ENCODE data around the gene GARRE1.
"Not testable (repeated sequence)": the region's sequence is repeated elsewhere in the genome, so short reads cannot be mapped to it uniquely, and the experiment has no call there.

Gene GARRE1, protein sequence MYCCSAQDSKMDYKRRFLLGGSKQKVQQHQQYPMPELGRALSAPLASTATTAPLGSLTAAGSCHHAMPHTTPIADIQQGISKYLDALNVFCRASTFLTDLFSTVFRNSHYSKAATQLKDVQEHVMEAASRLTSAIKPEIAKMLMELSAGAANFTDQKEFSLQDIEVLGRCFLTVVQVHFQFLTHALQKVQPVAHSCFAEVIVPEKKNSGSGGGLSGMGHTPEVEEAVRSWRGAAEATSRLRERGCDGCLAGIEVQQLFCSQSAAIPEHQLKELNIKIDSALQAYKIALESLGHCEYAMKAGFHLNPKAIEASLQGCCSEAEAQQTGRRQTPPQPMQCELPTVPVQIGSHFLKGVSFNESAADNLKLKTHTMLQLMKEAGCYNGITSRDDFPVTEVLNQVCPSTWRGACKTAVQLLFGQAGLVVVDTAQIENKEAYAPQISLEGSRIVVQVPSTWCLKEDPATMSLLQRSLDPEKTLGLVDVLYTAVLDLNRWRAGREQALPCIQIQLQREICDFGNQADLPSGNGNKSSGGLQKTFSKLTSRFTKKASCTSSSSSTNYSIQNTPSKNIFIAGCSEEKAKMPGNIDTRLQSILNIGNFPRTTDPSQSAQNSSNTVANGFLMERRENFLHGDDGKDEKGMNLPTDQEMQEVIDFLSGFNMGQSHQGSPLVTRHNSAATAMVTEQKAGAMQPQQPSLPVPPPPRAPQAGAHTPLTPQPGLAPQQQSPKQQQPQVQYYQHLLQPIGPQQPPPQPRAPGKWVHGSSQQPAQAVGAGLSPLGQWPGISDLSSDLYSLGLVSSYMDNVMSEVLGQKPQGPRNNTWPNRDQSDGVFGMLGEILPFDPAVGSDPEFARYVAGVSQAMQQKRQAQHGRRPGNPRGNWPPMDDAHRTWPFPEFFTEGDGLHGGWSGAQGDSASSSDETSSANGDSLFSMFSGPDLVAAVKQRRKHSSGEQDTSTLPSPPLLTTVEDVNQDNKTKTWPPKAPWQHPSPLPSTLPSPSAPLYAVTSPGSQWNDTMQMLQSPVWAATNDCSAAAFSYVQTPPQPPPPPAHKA (N-terminal part only)

DNA sequence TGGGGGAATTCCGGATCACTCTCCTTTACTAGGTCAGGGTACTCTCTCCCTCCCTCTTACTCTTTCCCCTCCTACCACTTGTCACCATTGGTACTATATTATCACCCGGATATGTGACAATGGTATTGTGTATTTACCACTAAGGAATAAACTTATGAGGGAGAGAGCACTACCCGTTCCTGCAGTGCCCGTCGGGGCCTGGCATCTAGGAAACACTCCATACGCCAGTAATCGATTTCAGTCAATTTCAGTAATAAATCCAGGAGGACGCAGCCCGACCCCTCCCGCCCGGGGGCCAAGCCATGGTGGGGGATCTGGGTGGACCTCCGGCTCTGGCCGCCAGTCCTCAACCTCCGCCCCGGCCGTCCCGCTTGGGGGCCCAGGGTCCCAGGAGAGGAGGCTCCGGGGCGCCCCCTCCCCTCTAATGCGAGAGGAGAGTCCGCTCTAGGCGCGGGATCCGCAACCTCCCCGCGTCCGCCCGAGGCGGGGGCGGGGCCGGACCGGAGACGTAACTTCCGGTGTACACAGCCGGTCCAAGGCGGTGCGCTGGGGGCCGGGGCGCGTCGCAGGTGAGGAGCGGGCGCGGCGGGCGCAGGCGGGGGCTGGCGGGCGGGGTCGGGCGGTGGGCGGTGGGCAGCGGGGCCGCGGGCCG lies at the start of gene GARRE1:
Gene GARRE1 (plus strand): TSS at position 509 of the 652 bp plus-strand sequence. CDS start 45,920 bp downstream, outside the sequence.
- DNase-seq, result peak in 54 of 56 donors; percentile 24 to 90 (median 69)

DNA sequence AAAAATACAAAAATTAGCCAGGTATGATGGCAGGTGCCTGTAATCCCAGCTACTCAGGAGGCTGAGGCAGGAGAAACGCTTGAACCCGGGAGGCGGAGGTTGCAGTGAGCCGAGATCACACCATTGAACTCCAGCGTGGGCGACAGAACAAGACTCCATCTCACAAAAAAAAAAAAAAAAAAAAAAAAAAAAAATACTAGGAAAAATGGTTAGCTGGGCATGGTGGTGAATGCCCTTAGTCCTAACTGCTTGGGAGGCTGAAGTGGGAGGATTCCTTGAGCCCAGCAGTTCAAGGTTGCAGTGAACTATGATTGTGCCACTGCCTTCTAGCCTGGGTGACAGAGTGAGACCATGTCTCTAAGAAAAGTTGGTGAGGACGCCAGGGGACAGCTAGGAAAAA lies 49.0 kb upstream of the GARRE1 start:
- DNase-seq, result not testable (repeated sequence)

DNA sequence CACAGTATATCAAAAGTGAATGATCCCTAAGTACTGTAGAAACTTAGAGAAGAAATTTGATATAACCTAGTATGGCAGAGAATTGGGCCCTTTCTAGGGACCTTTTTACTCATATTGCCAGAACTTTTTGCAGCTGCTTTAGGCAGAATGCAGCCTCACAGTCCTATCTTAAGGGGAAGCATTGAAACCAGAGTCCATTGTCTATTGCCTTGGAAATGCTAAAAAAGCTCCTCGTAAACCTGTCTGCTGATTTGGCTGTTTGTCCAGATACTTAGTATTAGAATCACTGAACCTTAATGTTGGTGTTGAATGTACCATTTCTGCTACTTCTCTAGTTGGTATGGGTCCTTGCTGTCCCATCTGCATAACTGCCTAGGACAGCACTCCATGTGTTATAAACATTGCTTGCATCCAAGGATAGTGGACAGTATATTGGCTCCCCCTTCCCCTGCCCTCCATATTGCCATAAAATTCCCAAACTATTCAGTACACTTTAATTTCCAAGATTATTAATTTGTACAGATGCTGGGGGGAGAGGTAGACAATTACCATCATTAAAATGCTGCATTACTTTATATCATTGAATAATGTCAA lies 46.0 kb upstream of the GARRE1 start:
- no peak for DNase-seq

DNA sequence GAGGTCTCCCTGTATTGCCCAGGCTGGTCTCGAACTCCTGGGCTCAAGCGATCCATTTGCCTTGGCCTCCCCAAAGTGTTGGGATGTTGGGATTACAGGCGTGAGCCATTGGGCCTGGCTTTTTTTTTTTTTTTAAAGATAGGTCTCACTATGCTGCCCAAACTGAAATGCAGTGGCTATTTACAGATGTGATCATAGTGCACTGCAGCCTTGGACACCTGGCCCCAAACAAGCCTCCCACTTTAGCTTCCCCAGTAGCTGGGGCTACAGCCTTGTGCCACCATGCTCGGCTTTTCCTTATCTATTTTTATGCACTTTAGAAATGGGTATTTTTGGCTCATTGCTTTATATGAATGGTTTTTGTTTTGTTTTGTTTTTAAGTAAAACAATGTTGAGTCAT lies 44.6 kb upstream of the GARRE1 start:
- no peak for DNase-seq

DNA sequence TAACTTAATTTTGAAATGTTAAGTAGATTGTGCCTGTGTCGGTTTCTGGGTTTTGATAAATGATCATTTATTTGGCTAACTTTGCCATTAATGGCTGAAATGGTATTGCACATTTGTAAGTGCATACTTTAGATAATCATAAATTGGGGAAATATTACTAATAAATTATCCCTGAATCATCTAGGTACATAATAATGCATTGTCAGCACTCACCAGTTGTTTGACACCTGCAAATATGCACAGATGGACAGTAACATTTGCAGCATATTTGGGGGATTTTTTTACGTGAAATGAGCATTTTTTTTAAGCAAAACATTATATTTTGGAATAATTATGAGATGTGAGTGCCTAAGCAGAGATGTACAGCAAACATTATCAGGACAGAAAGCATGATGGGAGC lies 41.1 kb upstream of the GARRE1 start:
- no peak for DNase-seq

DNA sequence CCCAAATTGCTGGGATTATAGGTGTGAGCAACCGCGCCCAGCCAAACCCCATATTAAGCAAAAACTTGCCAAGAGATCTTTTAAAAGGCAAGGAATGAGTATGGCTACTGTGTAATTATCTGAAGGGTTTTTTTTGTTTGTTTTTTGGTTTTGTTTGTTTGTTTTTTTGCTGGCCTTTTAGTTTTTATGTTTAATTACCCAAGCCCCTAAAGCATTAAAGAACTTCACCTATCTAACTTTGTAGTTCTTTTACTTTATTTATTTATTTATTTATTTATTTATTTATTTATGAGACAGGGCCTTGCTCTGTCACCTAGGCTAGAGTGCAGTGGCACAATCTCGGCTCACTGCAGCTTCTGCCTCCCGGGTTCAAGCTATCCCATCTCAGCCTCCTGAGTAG lies 40.3 kb upstream of the GARRE1 start:
- no peak for DNase-seq

DNA sequence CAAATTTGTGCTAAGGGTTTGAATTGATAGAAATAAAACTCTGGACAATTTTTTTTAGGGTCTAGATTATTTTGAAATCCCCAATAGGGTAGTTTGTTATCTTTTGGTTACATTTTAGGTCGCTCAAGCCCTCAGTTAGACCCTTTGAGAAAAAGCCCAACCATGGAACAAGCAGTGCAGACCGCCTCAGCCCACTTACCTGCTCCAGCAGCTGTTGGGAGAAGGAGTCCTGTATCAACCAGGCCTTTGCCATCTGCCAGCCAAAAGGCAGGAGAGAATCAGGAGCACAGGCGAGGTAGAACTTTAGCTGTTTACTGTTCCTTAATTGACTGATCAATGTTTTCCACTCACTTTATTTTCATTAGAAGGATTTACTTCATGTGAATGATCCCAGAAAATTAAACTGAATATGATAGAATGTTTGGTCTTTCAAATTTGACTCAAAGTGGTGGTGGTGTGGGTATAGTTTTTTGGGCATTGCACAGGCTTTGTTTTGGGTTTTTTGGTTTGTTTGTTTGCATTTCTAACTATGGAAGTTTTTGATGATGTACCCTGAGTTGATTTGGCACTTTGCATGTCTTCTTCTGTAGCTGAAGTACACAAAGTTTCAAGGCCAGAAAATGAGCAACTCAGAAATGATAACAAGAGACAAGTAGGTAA lies 39.2 kb upstream of the GARRE1 start:
- no peak for DNase-seq

DNA sequence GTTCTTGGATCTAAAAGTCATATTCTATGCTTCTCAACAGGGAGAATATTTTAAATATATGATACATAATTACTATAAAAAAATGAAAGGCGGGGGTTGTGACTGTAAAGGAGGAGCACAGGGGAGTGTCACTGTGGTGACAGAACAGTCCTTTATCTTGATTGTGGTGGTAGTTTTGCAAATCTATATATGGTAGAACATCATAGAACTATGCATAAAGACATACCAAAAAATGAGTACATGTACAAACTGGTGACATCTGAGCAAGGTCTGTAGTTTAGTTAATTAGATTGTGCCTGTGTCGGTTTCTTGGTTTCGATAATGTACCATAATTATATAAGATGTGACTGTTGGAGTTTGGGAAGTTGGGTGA lies 38.7 kb upstream of the GARRE1 start:
- DNase-seq, result no peak

DNA sequence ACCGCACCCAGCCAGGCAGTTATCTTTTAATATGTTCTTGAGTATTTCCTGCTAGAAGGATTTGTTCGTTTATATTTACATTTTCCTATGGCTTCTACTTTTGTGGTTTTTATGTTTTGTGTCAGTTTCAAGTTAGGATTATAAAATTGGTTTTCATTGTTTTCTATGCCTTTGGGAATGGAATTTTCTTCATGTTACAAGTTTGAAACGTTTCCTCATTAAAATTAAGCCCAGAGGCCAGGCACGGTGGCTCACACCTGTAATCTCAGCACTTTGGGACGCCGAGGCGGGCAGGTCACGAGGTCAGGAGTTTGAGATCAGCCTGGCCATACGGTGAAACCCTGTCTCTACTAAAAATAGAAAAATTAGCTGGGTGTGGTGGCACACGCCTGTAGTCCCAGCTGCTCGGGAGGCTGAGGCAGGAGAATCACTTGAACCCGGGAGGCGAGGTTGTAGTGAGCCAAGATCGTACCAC lies 37.6 kb upstream of the GARRE1 start:
- not testable (repeated sequence) for DNase-seq

DNA sequence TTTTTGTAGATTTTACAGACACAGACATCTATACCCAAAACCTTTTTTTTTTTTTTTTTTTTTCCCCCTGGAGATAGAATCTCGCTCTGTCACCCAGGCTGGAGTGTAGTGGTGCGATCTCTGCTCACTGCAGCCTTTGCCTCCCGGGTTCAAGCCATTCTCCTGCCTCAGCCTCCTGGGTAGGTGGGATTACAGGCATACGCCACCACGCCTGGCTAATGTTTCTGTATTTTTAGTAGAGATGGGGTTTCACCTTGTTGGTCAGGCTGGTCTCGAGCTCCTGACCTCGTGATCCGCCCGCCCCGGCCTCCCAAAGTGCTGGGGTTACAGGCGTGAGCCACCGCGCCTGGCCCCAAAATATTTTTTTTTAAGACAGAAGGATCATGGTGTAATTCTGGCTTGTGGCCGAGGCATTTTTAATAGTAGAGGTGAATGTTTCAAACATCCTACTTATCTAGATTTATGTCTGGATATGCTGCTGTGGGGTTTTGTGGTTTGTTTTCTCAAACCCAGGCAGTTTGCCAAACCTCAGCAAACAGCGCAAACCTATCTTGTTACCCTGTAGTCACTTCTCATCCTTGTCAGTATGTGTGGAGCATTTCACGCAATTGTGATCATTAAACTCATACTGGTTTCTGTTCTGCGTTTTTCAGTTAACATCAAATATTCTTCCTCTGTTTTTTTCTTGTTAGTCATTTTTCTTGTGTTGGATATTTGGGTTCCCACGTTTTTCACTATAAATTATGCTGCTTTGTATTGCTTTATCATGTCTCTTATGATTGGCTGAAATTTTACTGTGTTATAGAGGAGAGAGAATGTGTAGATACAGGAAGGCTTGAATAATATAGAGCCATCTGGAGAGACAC lies 36.2 kb upstream of the GARRE1 start:
- peak in 1 of 56 donors; percentile 6 for DNase-seq

DNA sequence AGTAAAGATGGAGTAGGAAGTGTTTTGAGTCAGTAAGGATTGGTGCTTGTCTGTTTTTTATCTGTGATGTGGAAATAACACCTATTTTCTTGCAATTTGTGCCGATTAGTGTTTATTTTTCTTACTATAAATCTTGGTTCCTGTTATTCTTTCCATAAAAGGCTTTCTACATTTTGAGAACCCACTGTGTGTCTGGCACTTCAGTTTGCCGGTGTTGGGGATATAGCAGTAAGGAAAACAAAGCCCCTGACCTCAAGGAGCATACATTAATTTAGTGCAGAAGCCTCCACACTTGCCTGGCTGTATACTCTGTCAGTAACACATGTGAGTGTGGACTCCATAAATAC lies 35.6 kb upstream of the GARRE1 start:
- DNase-seq, result no peak

DNA sequence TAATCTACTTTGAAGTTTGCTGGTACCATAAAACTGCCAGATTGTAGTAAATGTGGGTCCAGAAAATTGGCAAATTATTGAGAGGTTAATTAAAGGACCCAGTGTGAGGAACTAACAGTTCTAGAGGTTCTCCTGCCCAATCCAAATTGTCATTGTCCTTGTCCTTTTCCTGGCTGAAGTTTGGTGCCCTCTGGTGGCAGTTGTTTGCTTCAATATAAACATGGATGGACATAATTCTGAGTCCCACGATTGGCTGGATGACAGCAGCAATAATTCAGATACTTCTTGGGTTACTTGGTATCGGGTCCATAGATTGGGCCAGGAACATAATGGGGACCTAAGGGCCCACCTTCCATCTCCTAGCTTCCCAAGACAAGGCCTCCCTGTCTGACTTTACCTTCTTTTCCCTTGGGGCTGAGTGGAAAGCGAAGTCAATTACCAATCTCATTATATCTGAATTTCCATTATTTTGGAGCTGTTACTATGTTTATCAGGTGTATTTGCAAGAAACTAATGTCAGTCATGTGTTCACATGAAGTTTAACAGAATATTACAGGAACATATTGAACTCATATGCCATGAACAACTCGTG lies 33.8 kb upstream of the GARRE1 start:
- peak in 27 of 56 donors; percentile 2 to 80 (median 18) for DNase-seq

DNA sequence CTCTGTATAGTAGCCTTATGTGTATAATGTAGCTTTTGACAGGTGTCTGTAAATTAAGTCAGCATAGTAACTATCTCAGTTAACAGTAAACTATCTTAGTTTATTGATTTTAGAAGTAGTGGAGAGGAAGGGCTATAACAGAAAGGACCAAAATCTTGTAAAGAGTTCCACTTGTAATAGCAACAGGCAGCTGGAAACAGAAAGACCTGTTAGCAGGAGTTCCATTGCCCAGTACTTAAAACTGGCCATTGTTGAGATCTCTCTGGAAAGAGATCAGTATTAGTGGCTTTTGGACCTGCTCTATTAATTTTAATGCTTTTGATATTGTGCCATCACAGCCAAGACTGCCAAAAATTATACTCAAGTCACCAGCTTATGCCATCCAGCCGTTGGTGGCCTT lies 32.0 kb upstream of the GARRE1 start:
- DNase-seq, result no peak

DNA sequence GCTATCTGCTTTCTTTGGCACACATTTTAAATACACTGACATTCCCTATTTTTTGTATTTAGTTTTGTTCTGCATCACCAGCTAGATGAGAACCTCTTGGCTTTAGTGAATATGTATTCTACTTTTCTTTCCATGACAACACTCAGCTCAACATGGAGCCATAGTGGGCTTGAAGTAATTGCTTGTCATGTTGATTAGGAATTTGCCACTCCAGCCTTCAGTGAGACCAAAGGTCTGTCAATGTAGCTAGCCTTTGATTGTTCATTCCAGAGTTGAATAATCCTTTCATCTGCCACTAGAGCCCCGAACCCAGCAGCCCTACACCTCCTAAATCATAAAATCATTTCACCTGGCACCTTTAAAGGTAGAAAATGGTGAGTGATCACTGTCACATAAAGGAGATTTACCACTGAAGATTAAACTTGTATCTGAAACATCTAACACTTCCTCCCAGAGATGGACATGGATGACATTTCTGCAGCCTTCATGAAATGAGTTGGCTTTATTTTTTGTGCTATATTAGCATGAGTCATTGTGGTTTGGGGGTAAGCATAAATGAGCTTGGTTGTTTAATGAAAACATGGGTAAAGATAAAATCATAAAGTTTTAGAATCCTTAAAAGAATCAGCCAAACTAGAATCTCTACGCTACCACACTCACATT lies 29.2 kb upstream of the GARRE1 start:
- DNase-seq, result no peak

DNA sequence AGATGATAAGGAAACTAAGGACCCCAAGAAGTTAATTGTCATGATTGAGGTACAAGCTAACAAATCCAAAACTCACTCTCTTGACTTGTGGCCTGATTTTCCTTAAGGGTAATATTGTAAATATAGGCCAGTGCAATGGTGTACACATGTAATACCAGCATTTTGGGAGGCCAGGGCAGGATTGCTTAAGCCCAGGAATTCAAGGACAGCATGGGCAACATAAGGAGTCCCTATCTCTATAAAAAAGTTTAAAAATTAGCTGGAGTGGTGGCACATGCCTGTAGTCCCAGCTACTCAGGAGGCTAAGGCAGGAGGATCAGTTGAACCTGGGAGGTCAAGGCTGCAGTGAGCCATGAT lies 28.7 kb upstream of the GARRE1 start:
- no peak for DNase-seq

DNA sequence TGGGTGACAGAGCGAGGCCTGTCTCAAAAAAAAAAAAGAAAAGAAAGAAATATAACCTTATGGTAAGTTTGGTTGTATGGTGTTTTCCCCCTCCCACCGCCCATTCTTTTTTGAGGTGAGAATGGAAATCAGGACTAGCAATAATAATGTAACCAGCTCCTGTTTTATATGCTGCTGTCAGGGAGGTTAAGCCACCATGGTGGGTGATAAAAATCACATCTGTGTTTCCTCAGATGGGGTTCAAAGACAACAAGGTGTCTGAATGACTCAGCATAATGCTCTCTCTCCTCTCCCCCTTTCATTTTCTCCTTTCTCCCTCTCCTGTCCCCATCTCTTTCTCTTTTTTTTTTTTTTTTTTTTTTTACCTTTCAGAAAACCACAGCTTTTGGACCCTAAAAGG lies 28.3 kb upstream of the GARRE1 start:
- no peak for DNase-seq

DNA sequence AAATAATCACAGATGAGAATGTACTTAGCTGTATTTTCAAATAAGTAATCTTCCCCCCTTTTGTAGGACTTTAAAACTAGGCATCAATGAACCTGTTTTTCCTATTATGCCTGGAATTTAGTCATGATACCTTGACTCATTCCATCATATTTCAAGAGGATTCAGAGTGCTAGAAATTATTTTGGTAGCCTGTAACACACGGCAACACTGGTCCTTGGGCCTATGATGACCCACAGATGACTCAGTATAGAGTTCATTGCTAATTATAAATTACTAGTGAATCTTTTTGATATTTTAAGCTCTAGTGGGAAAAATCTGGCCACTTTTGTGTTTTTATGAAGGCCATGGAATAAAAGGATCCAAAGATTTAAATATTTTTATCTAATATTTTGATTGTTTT lies 26.0 kb upstream of the GARRE1 start:
- no peak for DNase-seq

DNA sequence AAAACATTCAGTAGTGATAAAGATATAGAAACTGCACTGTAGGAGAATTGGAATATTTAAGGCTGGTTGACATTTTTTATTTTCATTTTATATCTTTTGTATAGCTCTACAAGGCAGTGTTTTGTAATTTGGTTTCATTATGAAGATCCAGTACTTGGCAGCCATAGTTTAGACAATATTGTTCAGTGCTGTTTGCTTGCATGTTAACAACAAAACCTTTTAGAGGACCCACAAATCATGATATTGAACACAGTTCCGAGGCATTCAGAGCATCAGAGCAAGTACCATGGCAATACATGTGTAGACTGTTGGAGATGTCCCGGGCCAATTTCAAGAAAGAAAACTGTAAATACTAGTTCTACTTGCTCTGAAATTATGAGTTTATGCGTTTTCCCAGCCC lies 25.6 kb upstream of the GARRE1 start:
- no peak for DNase-seq

DNA sequence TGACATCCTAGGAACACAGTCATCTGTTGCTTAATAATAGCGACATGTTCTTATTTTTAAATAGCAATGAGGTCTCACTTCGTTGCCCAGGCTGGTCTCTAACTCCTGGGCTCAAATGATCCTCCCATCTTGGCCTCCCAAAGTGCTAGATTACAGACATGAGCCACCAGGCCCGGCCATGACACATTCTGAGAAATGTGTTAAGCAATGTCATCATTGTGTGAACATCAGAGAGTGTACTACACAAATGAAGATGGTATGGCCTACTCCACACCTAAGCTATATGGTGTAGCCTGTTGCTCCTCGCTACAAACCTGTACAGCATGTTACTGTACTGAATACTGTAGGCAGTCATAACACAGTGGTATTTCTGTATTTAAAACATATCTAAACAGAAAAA lies 24.6 kb upstream of the GARRE1 start:
- DNase-seq, result no peak

Data from amygdala (tissue), 56 donors.